HEK293 (cell line): ENCODE measurements around the gene NAA16.

Source experiments
- CTCF ChIA-PET: fragments of 350-600 bp; formaldehyde crosslinking; extraction: SDS; loops from one replicate; lab custom pipeline; 2021; ENCODE audit warnings: antibody characterized with exemption; lab: Yijun Ruan, JAX
- POLR2A ChIA-PET: fragments of 300-600 bp; formaldehyde crosslinking; extraction: SDS; loops from one replicate; lab custom pipeline; 2020; ENCODE audit warnings: antibody characterized with exemption, inconsistent platforms; lab: Yijun Ruan, JAX
- H3K27ac ChIP-seq: fragments of 200-500 bp; sonication (Bioruptor generic); 2 replicates; pipeline ENCODE4 v1.5.1; 2014; ENCODE audit warnings: low read depth, low read length, control low read depth, inconsistent platforms; ENCODE audit errors: extremely low read depth
- H3K36me3 ChIP-seq, 2 experiments: fragments of 200-500 bp in 1 of 2; sonication (Bioruptor generic) in 1 of 2; 1 replicate in 1 of 2; 2 replicates in 1 of 2; pipeline ENCODE4 v1.5.1; 2014 to 2017; ENCODE audit warnings: inconsistent platforms in 2 of 2, low read length in 2 of 2; ENCODE audit not compliant: control insufficient read depth in 2 of 2, insufficient read depth in 1 of 2
- H3K4me1 ChIP-seq: fragments of 200-500 bp; sonication (Bioruptor generic); 2 replicates; pipeline ENCODE4 v1.5.1; 2014; ENCODE audit warnings: mild to moderate bottlenecking, low read length, inconsistent platforms; ENCODE audit not compliant: control insufficient read depth, insufficient read depth
- H3K4me3 ChIP-seq: 2 replicates; pipeline ENCODE4 v1.5.1; 2011; ENCODE audit warnings: low read depth, mild to moderate bottlenecking, control low read depth, low read length, moderate library complexity
- H3K9me3 ChIP-seq: fragments of 200-500 bp; sonication (Bioruptor generic); 2 replicates; pipeline ENCODE4 v1.5.1; 2014; ENCODE audit warnings: low read depth, low read length, inconsistent platforms; ENCODE audit not compliant: control insufficient read depth, insufficient read depth
- EGR2 ChIP-seq: fragments of 450-650 bp; formaldehyde crosslinking; IDR thresholded peaks from 2 replicates; pipeline ENCODE4 v1.5.1; 2016; ENCODE audit warnings: low read depth, missing biosample characterization, missing genetic modification characterization
- MEIS1 ChIP-seq: sonication (generic); formaldehyde crosslinking; IDR thresholded peaks from 2 replicates; pipeline ENCODE4 v1.8.1; 2022; ENCODE audit warnings: missing genetic modification reagents, mild to moderate bottlenecking, borderline replicate concordance
- ZBTB20 ChIP-seq: fragments of 450-650 bp; formaldehyde crosslinking; IDR thresholded peaks from 2 replicates; pipeline ENCODE4 v1.5.1; 2016; ENCODE audit warnings: missing biosample characterization, missing genetic modification characterization
- ZBTB48 ChIP-seq: fragments of 450-650 bp; formaldehyde crosslinking; IDR thresholded peaks from 2 replicates; pipeline ENCODE4 v1.5.1; 2016; ENCODE audit warnings: missing biosample characterization, missing genetic modification characterization
- ZBTB7A ChIP-seq: fragments of 450-650 bp; formaldehyde crosslinking; IDR thresholded peaks from 2 replicates; pipeline ENCODE4 v1.5.1; 2016; ENCODE audit warnings: low read depth, missing biosample characterization, missing genetic modification characterization
- ZFP3 ChIP-seq: fragments of 450-650 bp; formaldehyde crosslinking; IDR thresholded peaks from 2 replicates; pipeline ENCODE4 v1.5.1; 2016; ENCODE audit warnings: low read depth, missing biosample characterization, missing genetic modification characterization
- ZNF112 ChIP-seq: fragments of 450-650 bp; formaldehyde crosslinking; IDR thresholded peaks from 2 replicates; pipeline ENCODE4 v1.5.0; 2017; ENCODE audit warnings: missing biosample characterization, missing genetic modification characterization
- ZNF184 ChIP-seq: fragments of 450-650 bp; IDR thresholded peaks from 2 replicates; pipeline ENCODE4 v1.5.1; 2018; ENCODE audit warnings: missing biosample characterization, mild to moderate bottlenecking, missing genetic modification characterization
- ZNF214 ChIP-seq: fragments of 450-650 bp; formaldehyde crosslinking; IDR thresholded peaks from 2 replicates; pipeline ENCODE4 v1.5.1; 2017; ENCODE audit warnings: missing biosample characterization, mild to moderate bottlenecking, missing genetic modification characterization, borderline replicate concordance
- ZNF248 ChIP-seq: fragments of 450-650 bp; formaldehyde crosslinking; IDR thresholded peaks from 2 replicates; pipeline ENCODE4 v1.5.1; 2017; ENCODE audit warnings: missing biosample characterization, missing genetic modification characterization
- ZNF311 ChIP-seq: fragments of 450-650 bp; formaldehyde crosslinking; IDR thresholded peaks from 2 replicates; pipeline ENCODE4 v1.5.1; 2017; ENCODE audit warnings: missing biosample characterization, missing genetic modification characterization, borderline replicate concordance
- ZNF324 ChIP-seq: fragments of 450-650 bp; formaldehyde crosslinking; IDR thresholded peaks from 2 replicates; pipeline ENCODE4 v1.5.1; 2016; ENCODE audit warnings: missing biosample characterization, missing genetic modification characterization
- ZNF449 ChIP-seq: fragments of 450-650 bp; formaldehyde crosslinking; IDR thresholded peaks from 2 replicates; pipeline ENCODE4 v1.5.1; 2017; ENCODE audit warnings: missing biosample characterization, mild to moderate bottlenecking, missing genetic modification characterization, moderate library complexity
- ZNF488 ChIP-seq: fragments of 450-650 bp; formaldehyde crosslinking; IDR thresholded peaks from 2 replicates; pipeline ENCODE4 v1.5.1; 2016; ENCODE audit warnings: missing biosample characterization, missing genetic modification characterization
- ZNF585B ChIP-seq: fragments of 450-650 bp; formaldehyde crosslinking; IDR thresholded peaks from 2 replicates; pipeline ENCODE4 v1.5.1; 2016; ENCODE audit warnings: missing biosample characterization, missing genetic modification characterization
- ZNF629 ChIP-seq: fragments of 450-650 bp; formaldehyde crosslinking; IDR thresholded peaks from 2 replicates; pipeline ENCODE4 v1.5.1; 2017; ENCODE audit warnings: missing biosample characterization, missing genetic modification characterization
- ZNF645 ChIP-seq: fragments of 450-650 bp; formaldehyde crosslinking; IDR thresholded peaks from 2 replicates; pipeline ENCODE4; 2016; ENCODE audit warnings: missing biosample characterization, missing genetic modification characterization
- ZNF701 ChIP-seq: fragments of 450-650 bp; formaldehyde crosslinking; IDR thresholded peaks from 2 replicates; pipeline ENCODE4 v1.5.1; 2016; ENCODE audit warnings: missing biosample characterization, missing genetic modification characterization
- ZNF747 ChIP-seq: fragments of 450-650 bp; formaldehyde crosslinking; IDR thresholded peaks from 2 replicates; pipeline ENCODE4 v1.5.1; 2016; ENCODE audit warnings: missing biosample characterization, missing genetic modification characterization
- ZNF76 ChIP-seq: fragments of 450-650 bp; formaldehyde crosslinking; IDR thresholded peaks from 2 replicates; pipeline ENCODE4; 2016; ENCODE audit warnings: low read depth, missing biosample characterization, missing genetic modification characterization, borderline replicate concordance
- ZSCAN23 ChIP-seq: fragments of 450-650 bp; formaldehyde crosslinking; IDR thresholded peaks from 2 replicates; pipeline ENCODE4 v1.5.1; 2016; ENCODE audit warnings: missing biosample characterization, missing genetic modification characterization
- TF ChIP-seq, protein P1 (sequence below): fragments of 450-650 bp; IDR thresholded peaks from 2 replicates; pipeline ENCODE4 v1.5.1; 2018; ENCODE audit warnings: missing biosample characterization, mild to moderate bottlenecking, missing genetic modification characterization
- TF ChIP-seq, protein P2 (sequence below): fragments of 450-650 bp; formaldehyde crosslinking; IDR thresholded peaks from 2 replicates; pipeline ENCODE4 v1.5.1; 2016; ENCODE audit warnings: missing biosample characterization, missing genetic modification characterization
- TF ChIP-seq, protein P3 (sequence below): fragments of 450-650 bp; formaldehyde crosslinking; IDR thresholded peaks from 2 replicates; pipeline ENCODE4 v1.5.1; 2017; ENCODE audit warnings: missing biosample characterization, missing genetic modification characterization
- TF ChIP-seq, protein P4 (sequence below): fragments of 450-650 bp; formaldehyde crosslinking; IDR thresholded peaks from 2 replicates; pipeline ENCODE4 v1.5.1; 2016; ENCODE audit warnings: missing biosample characterization, missing genetic modification characterization

The NAA16 gene

GRCh38 chr13:41361491-41361890 is 50.4 kb downstream of the NAA16 start:
- H3K9me3 ChIP-seq, result no peaks in the 10 kb centered on the region
- no peak overlapping the region for H3K27ac ChIP-seq
- H3K36me3 ChIP-seq, result peaks cover 6 to 48% of the 10 kb centered on the region in 2 experiments; a peak in 2 of 3 replicates
- H3K4me1 ChIP-seq, result no peaks in the 10 kb centered on the region
- ChIA-PET CTCF (interaction anchor here (0.5 kb wide), 2 partner anchors 307 to 505 kb away, joined by 3 to 4 read pairs; no protein-coding TSS in a partner anchor), POLR2A (no interaction called here)
- no peak for TF ChIP-seq ZNF701
- no peak for TF ChIP-seq ZNF311 (tag by site-specific recombination)
- TF ChIP-seq, protein P1, sequence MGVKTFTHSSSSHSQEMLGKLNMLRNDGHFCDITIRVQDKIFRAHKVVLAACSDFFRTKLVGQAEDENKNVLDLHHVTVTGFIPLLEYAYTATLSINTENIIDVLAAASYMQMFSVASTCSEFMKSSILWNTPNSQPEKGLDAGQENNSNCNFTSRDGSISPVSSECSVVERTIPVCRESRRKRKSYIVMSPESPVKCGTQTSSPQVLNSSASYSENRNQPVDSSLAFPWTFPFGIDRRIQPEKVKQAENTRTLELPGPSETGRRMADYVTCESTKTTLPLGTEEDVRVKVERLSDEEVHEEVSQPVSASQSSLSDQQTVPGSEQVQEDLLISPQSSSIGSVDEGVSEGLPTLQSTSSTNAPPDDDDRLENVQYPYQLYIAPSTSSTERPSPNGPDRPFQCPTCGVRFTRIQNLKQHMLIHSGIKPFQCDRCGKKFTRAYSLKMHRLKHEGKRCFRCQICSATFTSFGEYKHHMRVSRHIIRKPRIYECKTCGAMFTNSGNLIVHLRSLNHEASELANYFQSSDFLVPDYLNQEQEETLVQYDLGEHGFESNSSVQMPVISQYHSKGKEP, result no peak
- no peak for TF ChIP-seq ZNF214 (tag by site-specific recombination)
- no peak for TF ChIP-seq ZNF112
- TF ChIP-seq ZNF324, result no peak
- no peak for TF ChIP-seq ZFP3 (tag by site-specific recombination)
- TF ChIP-seq ZNF449, result no peak
- no peak for TF ChIP-seq ZBTB20 (tag by site-specific recombination)
- no peak for TF ChIP-seq MEIS1 (CRISPR knock-in tag)
- TF ChIP-seq ZBTB7A, result no peak
- no peak for TF ChIP-seq ZNF645 (tag by site-specific recombination)
- H3K4me3 ChIP-seq, result no peak overlapping the region

DNA sequence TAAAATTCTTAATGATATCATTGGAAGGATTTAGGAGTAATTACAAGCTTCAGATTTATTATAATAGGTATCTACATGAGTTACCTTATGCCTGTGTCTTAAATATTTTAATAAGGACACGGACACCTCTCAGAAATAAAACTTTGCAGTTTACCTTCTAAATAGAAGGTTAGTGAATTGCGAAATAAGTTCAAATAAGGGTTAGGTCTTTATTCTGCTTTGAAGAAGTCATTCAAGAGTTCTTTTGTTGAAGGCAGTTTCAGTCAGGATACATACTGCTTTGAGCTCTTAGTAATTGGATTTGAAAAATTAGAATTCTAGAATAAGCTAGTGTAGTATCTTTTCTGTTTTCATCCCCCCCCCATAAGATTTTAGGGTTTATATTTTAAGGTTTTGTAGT is 53.0 kb downstream of the NAA16 start:
- peaks cover 21 to 59% of the 10 kb centered on the region in 2 experiments for H3K36me3 ChIP-seq
- TF ChIP-seq ZNF248 (tag by site-specific recombination) (no peak), ZNF76 (tag by site-specific recombination) (no peak), ZBTB48 (tag by site-specific recombination) (no peak), ZNF488 (tag by site-specific recombination) (no peak), EGR2 (tag by site-specific recombination) (no peak), ZNF324 (no peak), ZNF747 (tag by site-specific recombination) (no peak), ZBTB20 (tag by site-specific recombination) (no peak), ZNF585B (tag by site-specific recombination) (no peak), ZNF629 (tag by site-specific recombination) (no peak), ZNF184 (no peak), ZSCAN23 (tag by site-specific recombination) (no peak)
- TF ChIP-seq, protein P2, sequence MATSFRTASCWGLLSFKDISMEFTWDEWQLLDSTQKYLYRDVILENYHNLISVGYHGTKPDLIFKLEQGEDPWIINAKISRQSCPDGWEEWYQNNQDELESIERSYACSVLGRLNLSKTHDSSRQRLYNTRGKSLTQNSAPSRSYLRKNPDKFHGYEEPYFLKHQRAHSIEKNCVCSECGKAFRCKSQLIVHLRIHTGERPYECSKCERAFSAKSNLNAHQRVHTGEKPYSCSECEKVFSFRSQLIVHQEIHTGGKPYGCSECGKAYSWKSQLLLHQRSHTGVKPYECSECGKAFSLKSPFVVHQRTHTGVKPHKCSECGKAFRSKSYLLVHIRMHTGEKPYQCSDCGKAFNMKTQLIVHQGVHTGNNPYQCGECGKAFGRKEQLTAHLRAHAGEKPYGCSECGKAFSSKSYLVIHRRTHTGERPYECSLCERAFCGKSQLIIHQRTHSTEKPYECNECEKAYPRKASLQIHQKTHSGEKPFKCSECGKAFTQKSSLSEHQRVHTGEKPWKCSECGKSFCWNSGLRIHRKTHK, result no peak
- TF ChIP-seq, protein P3, sequence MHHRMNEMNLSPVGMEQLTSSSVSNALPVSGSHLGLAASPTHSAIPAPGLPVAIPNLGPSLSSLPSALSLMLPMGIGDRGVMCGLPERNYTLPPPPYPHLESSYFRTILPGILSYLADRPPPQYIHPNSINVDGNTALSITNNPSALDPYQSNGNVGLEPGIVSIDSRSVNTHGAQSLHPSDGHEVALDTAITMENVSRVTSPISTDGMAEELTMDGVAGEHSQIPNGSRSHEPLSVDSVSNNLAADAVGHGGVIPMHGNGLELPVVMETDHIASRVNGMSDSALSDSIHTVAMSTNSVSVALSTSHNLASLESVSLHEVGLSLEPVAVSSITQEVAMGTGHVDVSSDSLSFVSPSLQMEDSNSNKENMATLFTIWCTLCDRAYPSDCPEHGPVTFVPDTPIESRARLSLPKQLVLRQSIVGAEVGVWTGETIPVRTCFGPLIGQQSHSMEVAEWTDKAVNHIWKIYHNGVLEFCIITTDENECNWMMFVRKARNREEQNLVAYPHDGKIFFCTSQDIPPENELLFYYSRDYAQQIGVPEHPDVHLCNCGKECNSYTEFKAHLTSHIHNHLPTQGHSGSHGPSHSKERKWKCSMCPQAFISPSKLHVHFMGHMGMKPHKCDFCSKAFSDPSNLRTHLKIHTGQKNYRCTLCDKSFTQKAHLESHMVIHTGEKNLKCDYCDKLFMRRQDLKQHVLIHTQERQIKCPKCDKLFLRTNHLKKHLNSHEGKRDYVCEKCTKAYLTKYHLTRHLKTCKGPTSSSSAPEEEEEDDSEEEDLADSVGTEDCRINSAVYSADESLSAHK (tag by site-specific recombination), result no peak
- TF ChIP-seq, protein P4, sequence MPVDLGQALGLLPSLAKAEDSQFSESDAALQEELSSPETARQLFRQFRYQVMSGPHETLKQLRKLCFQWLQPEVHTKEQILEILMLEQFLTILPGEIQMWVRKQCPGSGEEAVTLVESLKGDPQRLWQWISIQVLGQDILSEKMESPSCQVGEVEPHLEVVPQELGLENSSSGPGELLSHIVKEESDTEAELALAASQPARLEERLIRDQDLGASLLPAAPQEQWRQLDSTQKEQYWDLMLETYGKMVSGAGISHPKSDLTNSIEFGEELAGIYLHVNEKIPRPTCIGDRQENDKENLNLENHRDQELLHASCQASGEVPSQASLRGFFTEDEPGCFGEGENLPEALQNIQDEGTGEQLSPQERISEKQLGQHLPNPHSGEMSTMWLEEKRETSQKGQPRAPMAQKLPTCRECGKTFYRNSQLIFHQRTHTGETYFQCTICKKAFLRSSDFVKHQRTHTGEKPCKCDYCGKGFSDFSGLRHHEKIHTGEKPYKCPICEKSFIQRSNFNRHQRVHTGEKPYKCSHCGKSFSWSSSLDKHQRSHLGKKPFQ (tag by site-specific recombination), result no peak

More for the DNA sequence above, 53.0 kb downstream of the NAA16 start:
- Histone ChIP-seq H3K4me1 (no peaks in the 10 kb centered on the region), H3K4me3 (no peak overlapping the region), H3K27ac (no peak overlapping the region), H3K9me3 (no peaks in the 10 kb centered on the region)
- POLR2A ChIA-PET, result no interaction called here
- CTCF ChIA-PET, result interaction anchor here (0.6 kb wide), 1 partner anchor 211 kb away, joined by 3 read pairs; no protein-coding TSS in a partner anchor
